ENCODE data around the gene MRTFA.

Gene MRTFA

GRCh38 chr22:40463017-40463631 lies 173.4 kb downstream of the MRTFA start:
- DNase-seq (ENCODE audit: low spot score) = no peak
- POLR2A ChIA-PET (ENCODE audit: low non-redundant PET) = no interaction called here
- TF ChIP-seq, protein P1, sequence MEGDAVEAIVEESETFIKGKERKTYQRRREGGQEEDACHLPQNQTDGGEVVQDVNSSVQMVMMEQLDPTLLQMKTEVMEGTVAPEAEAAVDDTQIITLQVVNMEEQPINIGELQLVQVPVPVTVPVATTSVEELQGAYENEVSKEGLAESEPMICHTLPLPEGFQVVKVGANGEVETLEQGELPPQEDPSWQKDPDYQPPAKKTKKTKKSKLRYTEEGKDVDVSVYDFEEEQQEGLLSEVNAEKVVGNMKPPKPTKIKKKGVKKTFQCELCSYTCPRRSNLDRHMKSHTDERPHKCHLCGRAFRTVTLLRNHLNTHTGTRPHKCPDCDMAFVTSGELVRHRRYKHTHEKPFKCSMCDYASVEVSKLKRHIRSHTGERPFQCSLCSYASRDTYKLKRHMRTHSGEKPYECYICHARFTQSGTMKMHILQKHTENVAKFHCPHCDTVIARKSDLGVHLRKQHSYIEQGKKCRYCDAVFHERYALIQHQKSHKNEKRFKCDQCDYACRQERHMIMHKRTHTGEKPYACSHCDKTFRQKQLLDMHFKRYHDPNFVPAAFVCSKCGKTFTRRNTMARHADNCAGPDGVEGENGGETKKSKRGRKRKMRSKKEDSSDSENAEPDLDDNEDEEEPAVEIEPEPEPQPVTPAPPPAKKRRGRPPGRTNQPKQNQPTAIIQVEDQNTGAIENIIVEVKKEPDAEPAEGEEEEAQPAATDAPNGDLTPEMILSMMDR (conservative IDR thresholded peaks at IDR 0.05; ENCODE audit: low read depth) = no peak
- H3K27ac ChIP-seq = peak overlapping the region; percentile 31; the same call in 1 of the 2 replicates
- CTCF ChIA-PET = no interaction called here

- TF ChIP-seq, protein P1 (conservative IDR thresholded peaks at IDR 0.05; ENCODE audit: low read depth) = no peak
- ChIA-PET CTCF (no interaction called here), POLR2A (ENCODE audit: low non-redundant PET) (no interaction called here)
- no peak overlapping the region for H3K27ac ChIP-seq
- DNase-seq (ENCODE audit: low spot score) = no peak
Measured at GRCh38 chr22:40462195-40462984, 174.1 kb downstream of the MRTFA start.

DNA sequence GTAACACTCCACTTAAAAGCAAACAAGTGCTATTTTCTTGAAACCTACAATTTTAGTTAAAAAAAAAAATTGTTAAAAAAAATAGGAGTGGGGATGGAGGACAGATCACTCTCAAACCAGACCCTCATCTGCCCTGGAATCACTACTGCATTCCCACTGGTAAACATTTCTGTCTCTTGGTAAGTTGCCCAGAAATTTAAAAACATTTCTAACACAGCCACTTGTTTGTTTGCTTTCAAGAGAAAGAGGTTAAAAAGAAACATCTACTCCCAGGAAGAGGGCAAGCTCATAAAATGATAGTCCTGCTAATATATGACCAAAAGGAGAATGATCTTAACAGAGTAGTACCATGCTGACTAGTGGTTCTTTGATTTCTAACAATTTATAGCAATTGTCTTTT lies 182.8 kb downstream of the MRTFA start:
- CTCF ChIA-PET = no interaction called here
- POLR2A ChIA-PET (ENCODE audit: low non-redundant PET) = no interaction called here
- DNase-seq (ENCODE audit: low spot score) = no peak
- TF ChIP-seq, protein P1 (conservative IDR thresholded peaks at IDR 0.05; ENCODE audit: low read depth) = no peak
- peak overlapping the region; percentile 34; the same call in 1 of the 2 replicates for H3K27ac ChIP-seq

- no peak overlapping the region for H3K27ac ChIP-seq
- no peak for DNase-seq (ENCODE audit: low spot score)
- CTCF ChIA-PET = no interaction called here
- TF ChIP-seq, protein P1 (conservative IDR thresholded peaks at IDR 0.05; ENCODE audit: low read depth) = no peak
- POLR2A ChIA-PET (ENCODE audit: low non-redundant PET) = no interaction called here
Measured at GRCh38 chr22:40452730-40453487, 183.6 kb downstream of the MRTFA start.

DNA sequence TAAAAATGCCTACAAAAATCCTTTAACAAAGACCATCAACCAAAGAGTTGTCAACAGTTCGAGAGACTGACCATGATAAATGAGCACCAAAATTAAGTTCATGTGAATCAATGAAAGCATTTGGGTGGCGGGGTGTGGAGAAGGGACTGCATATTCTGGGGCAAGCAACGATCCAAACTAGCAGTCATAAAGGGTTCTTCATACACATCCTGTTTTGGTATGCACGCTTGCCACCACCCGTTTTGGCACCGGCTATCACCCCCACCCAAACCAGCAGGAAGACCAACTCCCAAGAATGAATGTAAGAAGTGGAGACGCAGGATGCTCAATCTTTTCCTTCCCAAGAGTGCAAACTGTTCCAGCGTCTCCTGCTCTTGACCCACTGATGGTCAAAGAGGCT lies 185.3 kb downstream of the MRTFA start:
- CTCF ChIA-PET = no interaction called here
- no peak for DNase-seq (ENCODE audit: low spot score)
- H3K27ac ChIP-seq = peak overlapping the region; percentile 41
- TF ChIP-seq, protein P1 (conservative IDR thresholded peaks at IDR 0.05; ENCODE audit: low read depth) = no peak
- POLR2A ChIA-PET (ENCODE audit: low non-redundant PET) = no interaction called here

- ChIA-PET CTCF (no interaction called here), POLR2A (ENCODE audit: low non-redundant PET) (no interaction called here)
- TF ChIP-seq, protein P1 (conservative IDR thresholded peaks at IDR 0.05; ENCODE audit: low read depth) = no peak
- peak overlapping the region; percentile 70 for H3K27ac ChIP-seq
- DNase-seq (ENCODE audit: low spot score) = no peak
Measured at GRCh38 chr22:40450616-40451015, 185.9 kb downstream of the MRTFA start.
